ENCODE measurements around the gene MEAF6.

- TF ChIP-seq POLR2AphosphoS5 (IDR thresholded peaks at IDR 0.05; ENCODE audit: insufficient read depth in 1 of 2, low read depth in 1 of 2) (peak in 1 of 2 donors; percentile 30), POLR2A (IDR thresholded peaks at IDR 0.05) (no peak), CTCF (IDR thresholded peaks at IDR 0.05) (no peak)
Measured at GRCh38 chr1:37474697-37475379, 39.7 kb downstream of the MEAF6 start.

Data from vagina (tissue), 2 donors.